ENCODE results near the gene ANAPC16. TPM values are rescaled to one million over a fixed set of nuclear protein-coding genes. Genes with fewer than 3 reads are reported as not detected.

Gene ANAPC16
- total RNA-seq, 1 experiment from 2014 or later = 118 TPM

DNA sequence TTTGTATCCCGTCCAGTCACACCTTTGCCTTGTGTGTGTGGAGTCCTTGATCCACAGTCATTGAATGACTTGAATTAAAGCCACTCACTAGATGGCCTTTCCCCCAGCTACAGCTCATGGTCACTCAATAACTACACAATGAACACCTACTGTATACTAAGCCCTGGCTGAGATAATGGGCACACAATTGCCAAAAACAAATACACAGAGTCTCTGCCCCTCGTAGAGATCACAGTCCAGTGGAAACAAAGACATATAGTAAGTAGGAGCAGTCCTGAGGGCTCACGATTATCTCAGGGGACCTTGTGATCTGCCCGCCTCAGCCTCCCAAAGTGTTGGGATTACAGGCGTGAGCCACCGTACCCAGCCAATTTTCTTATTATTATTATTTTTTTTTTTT, 35.8 kb downstream of the ANAPC16 start:
- TF ChIP-seq, protein P1, sequence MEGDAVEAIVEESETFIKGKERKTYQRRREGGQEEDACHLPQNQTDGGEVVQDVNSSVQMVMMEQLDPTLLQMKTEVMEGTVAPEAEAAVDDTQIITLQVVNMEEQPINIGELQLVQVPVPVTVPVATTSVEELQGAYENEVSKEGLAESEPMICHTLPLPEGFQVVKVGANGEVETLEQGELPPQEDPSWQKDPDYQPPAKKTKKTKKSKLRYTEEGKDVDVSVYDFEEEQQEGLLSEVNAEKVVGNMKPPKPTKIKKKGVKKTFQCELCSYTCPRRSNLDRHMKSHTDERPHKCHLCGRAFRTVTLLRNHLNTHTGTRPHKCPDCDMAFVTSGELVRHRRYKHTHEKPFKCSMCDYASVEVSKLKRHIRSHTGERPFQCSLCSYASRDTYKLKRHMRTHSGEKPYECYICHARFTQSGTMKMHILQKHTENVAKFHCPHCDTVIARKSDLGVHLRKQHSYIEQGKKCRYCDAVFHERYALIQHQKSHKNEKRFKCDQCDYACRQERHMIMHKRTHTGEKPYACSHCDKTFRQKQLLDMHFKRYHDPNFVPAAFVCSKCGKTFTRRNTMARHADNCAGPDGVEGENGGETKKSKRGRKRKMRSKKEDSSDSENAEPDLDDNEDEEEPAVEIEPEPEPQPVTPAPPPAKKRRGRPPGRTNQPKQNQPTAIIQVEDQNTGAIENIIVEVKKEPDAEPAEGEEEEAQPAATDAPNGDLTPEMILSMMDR (IDR thresholded peaks at IDR 0.05; ENCODE audit: unreplicated experiment) = no peak
- no peaks in the 10 kb centered on the region for H3K27me3 Mint-ChIP-seq (ENCODE audit: unreplicated experiment)
- H3K4me3 Mint-ChIP-seq (ENCODE audit: low read depth, unreplicated experiment) = no peak overlapping the region
- BruUV-seq (replicated peaks) = no TSS peak
- H3K4me1 Mint-ChIP-seq (ENCODE audit: low read depth, unreplicated experiment) = peaks cover 61% of the 10 kb centered on the region
- H3K27ac Mint-ChIP-seq (ENCODE audit: unreplicated experiment) = peak overlapping the region; percentile 40
- CTCF ChIA-PET = no interaction called here
- intact Hi-C loops (cut with micrococcal nuclease; ENCODE audit: unreplicated experiment) = no loop called here
- H3K36me3 Mint-ChIP-seq (ENCODE audit: insufficient read depth, unreplicated experiment) = peaks cover 34% of the 10 kb centered on the region
- no peak for DNase-seq
- H3K9me3 Mint-ChIP-seq (ENCODE audit: low read depth, unreplicated experiment) = no peaks in the 10 kb centered on the region

DNA sequence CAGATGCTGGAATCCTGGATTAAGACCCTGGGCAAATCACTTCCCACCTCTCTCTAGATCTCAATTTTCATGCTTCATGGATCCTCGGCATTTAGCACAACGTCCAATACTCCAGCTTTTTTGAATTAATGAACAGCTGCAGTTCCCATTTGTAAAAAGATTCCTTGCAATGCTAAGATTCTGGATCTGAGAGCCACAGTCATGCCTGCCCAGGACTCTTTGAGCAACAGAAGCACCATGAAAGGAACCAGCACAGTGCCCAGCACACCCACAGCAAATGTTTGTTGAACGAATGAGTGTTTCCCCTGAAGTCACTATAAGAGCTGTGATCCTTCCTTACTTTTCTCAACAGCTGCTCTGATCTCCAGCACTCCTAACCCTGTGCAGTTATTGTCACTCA, 37.2 kb downstream of the ANAPC16 start:
- no peaks in the 10 kb centered on the region for H3K27me3 Mint-ChIP-seq (ENCODE audit: unreplicated experiment)
- no peaks in the 10 kb centered on the region for H3K9me3 Mint-ChIP-seq (ENCODE audit: low read depth, unreplicated experiment)
- H3K4me3 Mint-ChIP-seq (ENCODE audit: low read depth, unreplicated experiment) = no peak overlapping the region
- no peak for DNase-seq
- CTCF ChIA-PET = interaction anchor here (1.3 kb wide), 1 partner anchor 11 kb away, joined by 3 read pairs; no protein-coding TSS in a partner anchor
- intact Hi-C loops (cut with micrococcal nuclease; ENCODE audit: unreplicated experiment) = no loop called here
- no TSS peak for BruUV-seq (replicated peaks)
- peaks cover 32% of the 10 kb centered on the region for H3K36me3 Mint-ChIP-seq (ENCODE audit: insufficient read depth, unreplicated experiment)
- peaks cover 65% of the 10 kb centered on the region for H3K4me1 Mint-ChIP-seq (ENCODE audit: low read depth, unreplicated experiment)
- peak overlapping the region; percentile 47 for H3K27ac Mint-ChIP-seq (ENCODE audit: unreplicated experiment)
- TF ChIP-seq, protein P1 (IDR thresholded peaks at IDR 0.05; ENCODE audit: unreplicated experiment) = no peak

DNA sequence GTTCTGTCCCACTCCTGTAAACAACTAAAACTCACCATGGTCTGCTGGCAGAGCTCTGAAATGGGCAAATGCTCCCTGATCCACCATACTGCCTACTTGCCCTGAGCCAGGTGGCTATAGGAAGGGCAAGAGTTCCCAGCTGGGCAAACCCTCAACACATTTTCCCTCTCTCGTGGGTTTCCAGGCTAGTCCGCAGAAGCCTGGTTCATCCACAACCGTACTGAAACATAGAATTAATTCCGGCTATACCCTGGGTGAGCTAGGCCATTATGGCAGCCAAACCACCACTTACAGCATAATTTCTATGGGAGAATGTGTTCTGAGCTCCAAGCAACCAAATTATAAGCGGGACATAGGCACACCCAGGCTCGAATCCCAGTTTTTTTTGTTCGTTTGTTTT, 37.8 kb downstream of the ANAPC16 start:
- intact Hi-C loops (cut with micrococcal nuclease; ENCODE audit: unreplicated experiment) = no loop called here
- H3K4me1 Mint-ChIP-seq (ENCODE audit: low read depth, unreplicated experiment) = peaks cover 64% of the 10 kb centered on the region

DNA sequence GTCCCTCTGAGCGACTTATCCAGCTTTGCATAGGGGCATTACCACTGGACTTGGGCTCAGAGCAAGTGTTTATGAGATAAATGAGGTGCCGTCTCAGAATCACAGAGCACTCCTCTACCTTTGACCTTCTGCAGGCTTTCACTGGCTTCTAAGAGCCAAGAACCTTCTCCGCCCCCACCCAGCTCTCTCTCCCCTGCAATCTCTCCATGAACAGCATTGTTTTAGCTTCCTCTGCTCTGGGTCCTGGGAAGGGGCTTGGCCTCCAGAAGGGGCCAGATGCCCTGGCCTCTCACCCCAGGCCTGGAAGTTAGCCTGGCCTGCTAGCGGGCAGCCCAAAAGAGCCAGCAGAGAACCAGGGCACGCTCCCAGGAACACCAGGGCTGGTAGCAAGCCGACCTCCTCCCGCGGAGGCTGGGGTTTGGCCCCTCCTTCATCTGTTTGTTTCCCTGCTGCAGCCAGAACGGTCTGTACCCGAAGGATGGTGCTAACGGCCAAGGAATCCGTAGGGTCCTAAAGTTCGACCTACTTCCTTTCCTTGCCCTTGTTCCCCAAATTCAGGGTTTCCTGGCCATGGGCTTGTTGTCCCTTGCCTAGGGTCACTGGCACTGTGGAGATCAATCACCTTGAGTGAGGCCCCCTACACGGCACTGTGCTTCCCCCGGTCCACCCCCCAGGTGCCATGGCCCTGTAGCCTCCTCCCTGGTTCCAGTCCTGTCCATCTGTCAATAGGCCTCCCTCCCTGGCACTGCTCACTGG, 39.2 kb downstream of the ANAPC16 start:
- CTCF ChIA-PET = interaction anchor here (0.6 to 1.9 kb wide), 7 partner anchors 9 to 1170 kb away, joined by 3 to 10 read pairs (median 5); partner anchors contain the start of gene DDIT4
- BruUV-seq (replicated peaks) = TSS peak; percentile 22
- TF ChIP-seq, protein P1 (IDR thresholded peaks at IDR 0.05; ENCODE audit: unreplicated experiment) = no peak
- Mint-ChIP-seq H3K27ac (ENCODE audit: unreplicated experiment) (peak overlapping the region; percentile 80), H3K4me1 (ENCODE audit: low read depth, unreplicated experiment) (peaks cover 73% of the 10 kb centered on the region), H3K9me3 (ENCODE audit: low read depth, unreplicated experiment) (no peaks in the 10 kb centered on the region), H3K36me3 (ENCODE audit: insufficient read depth, unreplicated experiment) (peaks cover 26% of the 10 kb centered on the region), H3K4me3 (ENCODE audit: low read depth, unreplicated experiment) (peak overlapping the region; percentile 61), H3K27me3 (ENCODE audit: unreplicated experiment) (no peaks in the 10 kb centered on the region)
- peak; percentile 83 for DNase-seq
- intact Hi-C loops (cut with micrococcal nuclease; ENCODE audit: unreplicated experiment) = no loop called here

More for the DNA sequence above, 37.8 kb downstream of the ANAPC16 start:
- Mint-ChIP-seq H3K36me3 (ENCODE audit: insufficient read depth, unreplicated experiment) (peaks cover 26% of the 10 kb centered on the region), H3K27me3 (ENCODE audit: unreplicated experiment) (no peaks in the 10 kb centered on the region), H3K27ac (ENCODE audit: unreplicated experiment) (peak overlapping the region; percentile 47), H3K4me3 (ENCODE audit: low read depth, unreplicated experiment) (no peak overlapping the region), H3K9me3 (ENCODE audit: low read depth, unreplicated experiment) (no peaks in the 10 kb centered on the region)
- TF ChIP-seq, protein P1 (IDR thresholded peaks at IDR 0.05; ENCODE audit: unreplicated experiment) = no peak
- no peak for DNase-seq
- no TSS peak for BruUV-seq (replicated peaks)
- CTCF ChIA-PET = interaction anchor here (1.3 kb wide), 1 partner anchor 21 kb away, joined by 3 read pairs; no protein-coding TSS in a partner anchor
